NCI-H128 (cell line): ENCODE results near the gene TESK2.
"Not testable (repeated sequence)": the region's sequence is repeated elsewhere in the genome, so short reads cannot be mapped to it uniquely, and the experiment has no call there.

Experiments used
- DNase-seq: peaks from one replicate; lab custom pipeline; 2025; ENCODE audit not compliant: unreplicated experiment; lab: John Stamatoyannopoulos, UW

TESK2 gene

DNA sequence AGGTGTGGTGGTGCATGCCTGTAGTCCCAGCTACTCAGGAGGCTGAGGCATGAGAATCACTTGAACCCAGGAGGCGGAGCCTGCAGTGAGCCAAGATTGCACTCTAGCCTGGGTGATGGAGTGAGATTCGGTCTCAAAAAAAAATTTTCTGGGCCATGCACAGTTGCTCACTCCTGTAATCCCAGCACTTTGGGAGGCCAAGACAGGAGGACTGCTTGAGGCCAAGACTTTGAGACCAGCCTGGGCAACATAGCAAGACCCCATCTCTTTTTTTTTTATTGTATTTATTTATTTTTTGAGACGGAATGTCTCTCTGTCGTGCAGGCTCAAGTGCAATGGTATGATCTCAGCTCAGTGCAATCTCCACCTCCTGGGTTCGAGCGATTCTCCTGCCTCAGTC is 16.8 kb downstream of the TESK2 start:
- not testable (repeated sequence) for DNase-seq

DNA sequence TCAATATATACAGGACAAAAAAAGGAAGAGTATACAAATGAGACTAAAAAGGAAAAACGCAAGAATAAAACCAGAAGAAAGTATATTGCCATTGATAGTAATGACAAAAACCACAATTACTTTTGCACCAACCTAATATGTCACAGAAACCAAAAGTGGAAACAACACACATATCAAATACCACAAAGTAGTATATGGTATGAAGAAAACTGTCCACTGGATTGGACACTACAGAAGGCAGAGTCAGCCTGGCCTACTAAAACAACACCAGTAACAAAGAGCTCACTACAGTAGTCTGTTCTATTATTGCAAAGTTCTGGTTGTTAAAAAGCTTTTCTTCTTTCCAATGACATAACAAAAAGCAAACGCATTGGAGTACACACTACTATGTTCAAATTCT is 17.7 kb downstream of the TESK2 start:
- DNase-seq, result no peak

DNA sequence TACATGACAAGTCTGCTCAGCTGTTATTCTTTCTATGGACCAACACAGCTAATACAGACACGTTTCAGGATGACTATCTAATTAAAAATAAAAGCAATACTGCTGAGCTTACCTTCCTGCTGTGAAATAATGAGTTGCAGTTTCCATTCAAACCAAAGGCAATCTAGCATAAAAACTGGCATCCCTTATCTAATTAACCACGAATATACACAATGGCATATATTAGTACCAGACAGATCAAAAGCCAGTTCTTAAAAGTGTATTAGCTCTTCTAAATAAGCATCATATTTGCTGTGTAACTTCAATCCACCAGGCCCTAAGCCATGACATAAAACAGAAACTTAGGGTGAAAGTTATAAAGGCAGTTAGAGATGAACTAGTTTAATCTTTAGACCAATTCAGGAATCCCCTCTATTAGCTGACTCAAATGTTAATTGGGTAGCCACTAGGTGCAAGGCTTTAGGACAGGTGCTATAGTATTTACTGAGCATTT is 20.6 kb downstream of the TESK2 start:
- DNase-seq, result no peak

DNA sequence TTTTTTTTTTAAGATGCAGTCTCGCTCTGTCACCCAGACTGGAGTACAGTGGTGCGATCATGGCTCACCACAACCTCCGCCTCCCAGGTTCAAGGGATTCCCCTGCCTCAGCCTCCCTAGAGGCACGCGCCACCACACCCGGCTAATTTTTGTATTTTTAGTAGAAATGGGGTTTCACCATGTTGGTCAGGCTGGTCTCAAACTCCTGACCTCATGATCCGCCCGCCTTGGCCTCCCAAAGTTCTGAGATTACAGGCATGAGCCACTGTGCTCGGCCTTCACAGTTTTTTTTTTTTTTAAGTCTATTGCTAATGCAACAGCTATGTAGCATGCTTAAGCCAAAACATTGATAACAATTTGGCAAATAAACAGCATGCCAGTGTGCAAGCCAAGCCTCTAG is 23.6 kb downstream of the TESK2 start:
- DNase-seq, result not testable (repeated sequence)

DNA sequence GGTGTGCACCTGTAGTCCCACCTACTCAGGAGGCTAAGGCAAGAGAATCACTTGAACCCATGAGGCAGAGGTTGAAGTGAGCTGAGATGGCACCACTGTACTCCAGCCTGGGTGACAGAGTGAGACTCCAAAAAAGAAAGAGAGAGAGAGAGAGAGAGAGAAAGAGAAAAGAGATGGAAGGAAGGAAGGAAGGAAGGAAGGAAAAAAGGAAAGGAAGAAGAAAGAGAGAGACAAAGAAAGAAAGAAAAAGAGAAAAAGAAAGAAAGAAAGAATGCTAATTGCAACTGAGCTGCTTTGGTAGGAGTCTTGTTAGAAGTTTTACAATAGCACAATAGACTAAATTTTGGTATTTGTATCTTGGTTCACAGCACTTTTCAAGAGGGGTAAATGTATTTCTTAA is 25.7 kb downstream of the TESK2 start:
- no peak for DNase-seq

DNA sequence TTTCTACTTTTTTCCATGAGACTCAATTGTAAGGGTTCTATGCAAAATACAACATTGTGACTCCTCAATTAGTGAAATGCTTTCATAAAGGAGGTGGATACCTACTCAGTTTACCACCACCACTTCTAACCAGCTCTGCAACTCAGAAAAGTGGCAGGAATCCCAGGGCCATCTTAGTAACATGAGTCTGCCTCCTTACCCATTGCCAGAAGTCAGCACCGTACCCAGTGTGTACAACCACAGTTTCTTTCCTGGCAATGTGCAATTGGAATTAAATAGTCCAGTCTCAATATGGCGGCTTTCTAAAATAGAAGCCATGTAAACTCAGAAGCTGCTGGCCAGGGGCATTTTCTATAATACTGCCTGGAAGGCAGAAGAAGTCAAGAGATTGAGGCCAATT is 32.1 kb downstream of the TESK2 start:
- no peak for DNase-seq

DNA sequence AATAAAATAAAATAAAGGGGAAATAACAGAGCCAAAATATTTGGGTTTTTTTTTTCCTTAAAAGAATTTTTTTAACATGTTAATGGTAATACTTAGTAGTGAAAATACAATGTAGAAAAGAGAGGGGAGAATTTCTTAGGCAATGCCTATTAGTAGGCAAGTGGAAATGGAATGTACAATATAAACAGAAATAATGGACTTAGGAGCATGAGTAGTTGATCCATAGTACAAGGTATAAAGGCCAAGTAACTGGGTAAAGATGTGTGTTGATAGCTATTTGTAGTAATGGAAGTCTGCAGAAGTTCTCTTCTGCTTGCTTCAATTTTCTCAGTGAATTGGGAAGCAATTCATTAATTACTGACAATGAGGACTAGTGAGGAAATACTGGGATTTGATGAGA is 34.4 kb downstream of the TESK2 start:
- DNase-seq, result no peak

DNA sequence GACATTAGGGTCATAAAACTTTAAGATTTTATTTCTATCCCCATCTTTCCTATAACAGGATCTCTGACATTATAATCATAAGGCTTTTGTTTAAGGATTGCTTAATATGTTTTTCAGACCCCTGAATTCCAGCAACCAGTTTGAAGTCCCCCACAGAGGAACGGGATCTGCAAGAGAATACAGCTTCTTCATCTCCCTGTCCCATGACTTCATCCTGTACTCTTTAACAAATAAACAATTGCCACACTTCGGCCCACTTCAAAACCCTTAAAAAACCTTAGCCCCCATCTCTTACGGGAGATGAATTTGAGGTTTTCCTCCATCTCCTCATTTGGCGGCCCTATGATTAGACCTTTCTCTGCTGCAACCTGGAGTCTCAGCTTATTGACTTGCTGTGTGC is 35.8 kb downstream of the TESK2 start:
- DNase-seq, result no peak

DNA sequence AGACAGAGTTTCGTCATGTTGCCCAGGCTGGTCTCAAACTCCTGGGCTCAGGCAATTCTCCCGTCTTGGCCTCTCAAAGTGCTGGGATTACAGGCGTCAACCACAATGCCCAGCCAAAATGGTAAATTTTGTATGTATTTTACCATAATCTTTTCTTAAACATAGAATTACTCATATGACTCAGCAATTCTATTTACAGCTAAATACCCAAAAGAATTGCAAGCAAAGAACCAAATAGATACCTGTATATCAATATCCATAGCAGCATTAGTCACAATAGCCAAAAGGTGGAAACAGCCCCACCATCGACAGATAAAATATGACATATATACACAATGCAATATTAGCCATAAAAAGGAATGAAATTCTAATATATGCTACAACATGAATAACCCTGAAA is 36.5 kb downstream of the TESK2 start:
- DNase-seq, result no peak

DNA sequence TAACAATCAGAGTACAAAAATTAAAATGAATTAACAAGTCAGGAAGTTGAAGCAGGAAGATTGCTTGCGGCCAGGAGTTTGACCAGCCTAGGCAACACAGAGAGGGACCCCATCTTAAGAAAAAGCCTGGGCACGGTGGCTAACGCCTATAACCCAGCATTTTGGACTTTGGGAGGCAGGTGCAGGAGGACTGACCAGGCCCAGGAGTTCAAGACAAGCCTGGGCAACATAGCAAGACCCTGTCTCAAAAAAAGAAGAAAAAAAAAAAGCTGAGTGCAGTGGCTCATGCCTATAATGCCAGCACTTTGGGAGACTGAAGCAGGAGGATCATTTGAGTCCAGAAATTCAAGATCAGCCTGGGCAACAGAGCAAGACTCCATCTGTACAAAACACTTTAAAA is 38.5 kb downstream of the TESK2 start:
- DNase-seq, result no peak

DNA sequence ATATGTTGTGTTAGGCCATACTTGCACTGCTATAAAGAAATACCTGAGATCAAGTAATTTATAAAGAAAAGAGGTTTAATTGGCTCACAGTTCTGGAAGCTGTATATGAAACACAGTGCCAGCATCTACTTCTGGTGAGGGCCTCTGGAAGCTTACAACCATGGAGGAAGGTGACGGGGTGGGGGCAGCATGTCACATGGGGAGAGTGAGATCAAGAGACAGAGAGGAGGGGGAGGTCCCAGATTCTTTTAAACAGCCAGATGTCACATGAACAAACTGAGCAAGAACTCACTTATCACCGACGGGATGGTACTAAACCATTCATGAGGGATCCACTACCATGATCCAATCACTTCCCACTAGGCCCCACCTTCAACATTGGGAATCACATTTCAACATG is 42.6 kb downstream of the TESK2 start:
- no peak for DNase-seq

DNA sequence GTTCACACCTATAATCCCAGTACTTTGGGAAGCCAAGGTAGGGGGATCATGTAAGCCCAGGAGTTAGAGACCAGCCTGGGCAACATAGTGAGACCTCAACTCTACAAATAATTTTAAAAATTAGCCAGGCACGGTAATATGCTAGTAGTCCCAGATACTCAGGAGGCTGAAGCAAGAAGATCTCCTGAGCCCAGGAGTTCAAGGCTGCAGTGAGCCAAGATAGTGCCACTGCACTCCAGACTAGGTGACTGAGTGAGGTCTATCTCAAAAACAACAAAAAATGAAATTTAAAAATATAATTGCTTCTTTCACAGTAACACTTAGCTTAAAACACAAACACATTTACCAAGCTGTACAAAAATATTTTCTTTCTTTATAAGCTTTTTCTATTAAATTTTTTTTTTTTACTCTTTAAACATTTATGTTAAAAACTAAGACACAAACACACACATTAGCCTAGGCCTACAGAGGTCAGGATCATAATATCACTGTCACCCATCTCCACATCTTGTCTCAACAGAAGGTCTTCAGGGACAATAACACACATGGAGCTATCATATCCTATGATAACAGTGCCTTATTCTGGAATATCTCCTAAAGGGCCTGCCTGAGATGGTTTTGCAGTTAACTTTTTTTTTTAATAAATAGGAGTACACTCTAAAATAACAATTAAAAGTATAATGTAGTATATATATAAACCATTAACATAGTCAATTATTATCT is 43.9 kb downstream of the TESK2 start:
- no peak for DNase-seq

DNA sequence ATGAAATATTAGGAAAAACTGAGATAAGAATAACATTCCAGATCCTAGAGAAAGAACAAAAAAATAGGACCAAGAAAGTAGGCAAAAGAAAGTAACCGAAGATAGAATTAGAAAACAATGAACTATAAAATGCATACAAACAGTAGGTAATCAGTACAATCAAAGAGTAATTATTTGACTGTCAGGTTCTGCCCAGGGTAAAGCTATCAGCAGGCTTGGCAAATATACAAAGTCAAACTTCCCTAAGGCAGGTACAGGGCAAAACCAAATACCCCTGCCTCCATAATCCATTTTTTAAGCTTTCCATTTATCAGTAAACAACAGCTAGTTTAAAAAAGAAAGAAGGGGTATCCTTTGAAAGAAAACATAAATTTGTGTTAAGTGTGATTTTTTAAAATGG is 44.4 kb downstream of the TESK2 start:
- DNase-seq, result no peak

DNA sequence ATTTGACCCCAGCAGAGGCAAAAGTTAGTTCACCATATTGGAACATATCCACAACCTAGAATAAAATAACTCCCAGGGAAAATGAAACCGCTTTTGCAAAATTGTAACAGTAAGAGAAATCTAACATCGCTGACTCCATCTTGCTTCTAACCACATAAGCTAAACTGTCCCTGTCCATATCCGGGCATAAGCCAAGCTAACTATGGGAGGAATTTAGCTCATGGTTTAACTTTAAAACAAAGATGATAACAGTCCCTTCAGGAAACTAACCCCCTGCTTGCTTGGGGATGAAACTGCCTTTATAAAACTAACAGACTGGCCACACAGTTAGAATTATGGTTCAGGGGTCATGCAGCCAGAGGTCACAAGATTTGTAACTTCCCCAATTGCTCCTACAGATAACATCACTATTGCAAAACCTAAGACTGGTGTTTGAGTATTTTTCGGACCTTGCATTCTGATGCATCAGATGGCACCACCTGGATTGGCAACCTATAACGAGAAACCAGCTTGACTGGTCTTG is 46.3 kb downstream of the TESK2 start:
- no peak for DNase-seq

DNA sequence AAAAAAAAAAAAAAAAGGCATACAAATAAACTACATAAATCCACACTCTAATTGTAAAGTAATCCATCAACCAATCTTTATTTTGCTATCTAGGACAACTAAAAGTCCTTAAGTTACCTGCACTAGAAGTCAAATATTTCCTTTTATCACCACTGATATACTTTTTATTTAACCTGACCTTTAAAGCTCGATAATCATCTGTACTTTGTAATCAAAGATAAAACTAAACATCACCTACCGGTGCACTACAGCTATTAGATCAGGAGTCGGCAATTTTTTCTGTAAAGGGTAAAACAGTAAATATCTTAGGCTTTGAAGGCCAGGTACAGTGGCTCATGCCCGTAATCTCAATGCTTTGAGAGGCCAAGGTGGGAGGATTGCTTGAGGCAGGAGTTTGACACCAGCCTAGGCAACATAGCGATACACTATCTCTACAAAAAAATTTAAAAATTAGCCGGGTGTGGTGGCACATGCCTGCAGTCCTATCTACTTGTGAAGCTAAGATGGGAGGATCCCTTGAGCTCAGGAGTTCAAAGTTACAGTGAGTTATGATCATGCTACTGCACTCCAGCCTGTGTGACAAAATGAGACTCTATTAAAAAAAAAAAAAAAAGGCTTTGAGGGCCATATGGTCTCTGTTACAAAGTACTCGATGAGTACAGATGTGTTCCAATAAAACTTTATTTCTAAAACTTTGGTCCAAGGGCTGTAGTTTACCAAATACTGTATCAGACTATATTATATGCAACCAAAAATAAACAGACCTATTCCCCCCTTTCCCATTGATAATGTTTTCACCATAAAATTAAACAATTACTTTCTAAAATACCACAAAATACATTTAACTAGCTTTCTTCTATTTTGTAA is 47.1 kb downstream of the TESK2 start:
- no peak for DNase-seq

DNA sequence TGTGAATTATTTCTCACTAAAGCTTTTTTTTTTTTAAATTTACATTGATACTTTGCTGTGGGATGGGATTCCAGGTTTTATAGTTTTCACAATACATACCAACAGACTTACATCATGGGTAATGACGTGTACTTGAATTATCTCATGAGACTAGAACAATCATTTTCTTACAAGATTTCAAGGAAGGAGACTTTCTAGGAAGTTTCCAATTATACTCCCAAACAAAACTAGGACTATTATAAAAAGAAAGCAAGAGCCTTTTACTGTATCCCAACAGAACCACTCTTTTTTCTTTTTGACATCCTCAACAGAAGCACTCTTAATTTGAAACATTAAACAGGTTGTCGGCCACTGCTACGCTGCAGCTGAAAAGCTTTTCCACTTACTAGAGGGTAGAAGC is 48.7 kb downstream of the TESK2 start:
- no peak for DNase-seq

DNA sequence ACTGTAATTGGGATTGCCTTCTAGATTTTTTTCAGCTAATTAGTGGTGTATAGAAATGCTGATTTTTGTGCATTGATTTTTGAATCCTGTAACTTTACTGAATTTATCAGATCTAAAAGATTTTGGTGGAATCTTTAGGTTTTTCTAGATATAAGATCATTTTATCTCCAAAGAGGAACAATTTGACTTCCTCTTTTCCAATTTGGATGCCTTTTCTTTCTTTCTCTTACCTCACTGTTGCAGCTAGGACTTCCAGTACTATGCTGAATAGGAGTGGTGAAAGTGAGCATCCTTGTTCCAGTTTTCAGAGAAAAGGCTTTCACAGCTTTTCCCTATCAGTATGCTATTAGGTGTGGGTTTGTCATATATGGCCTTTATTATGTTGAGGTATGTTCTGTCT is 53.6 kb downstream of the TESK2 start:
- DNase-seq, result no peak

DNA sequence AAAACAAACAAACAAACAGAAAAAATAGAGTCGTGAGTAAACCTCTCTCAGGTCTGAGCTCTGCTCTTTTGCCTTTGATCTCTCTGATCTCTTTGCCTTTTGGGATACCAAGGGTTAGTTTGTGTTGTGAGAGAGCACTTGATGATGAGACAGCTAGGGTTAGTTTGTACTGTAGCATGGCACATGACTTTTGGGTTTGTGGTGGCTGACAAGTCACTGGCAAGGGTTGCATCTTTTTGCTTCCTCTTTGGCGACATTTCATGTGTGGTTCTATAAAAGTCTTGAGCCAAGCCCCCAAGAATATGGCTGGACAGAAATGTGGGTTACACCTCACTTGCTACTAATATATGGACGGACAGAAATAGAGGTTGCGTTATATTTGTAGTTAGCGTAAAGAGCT is 60.5 kb downstream of the TESK2 start:
- DNase-seq, result no peak

DNA sequence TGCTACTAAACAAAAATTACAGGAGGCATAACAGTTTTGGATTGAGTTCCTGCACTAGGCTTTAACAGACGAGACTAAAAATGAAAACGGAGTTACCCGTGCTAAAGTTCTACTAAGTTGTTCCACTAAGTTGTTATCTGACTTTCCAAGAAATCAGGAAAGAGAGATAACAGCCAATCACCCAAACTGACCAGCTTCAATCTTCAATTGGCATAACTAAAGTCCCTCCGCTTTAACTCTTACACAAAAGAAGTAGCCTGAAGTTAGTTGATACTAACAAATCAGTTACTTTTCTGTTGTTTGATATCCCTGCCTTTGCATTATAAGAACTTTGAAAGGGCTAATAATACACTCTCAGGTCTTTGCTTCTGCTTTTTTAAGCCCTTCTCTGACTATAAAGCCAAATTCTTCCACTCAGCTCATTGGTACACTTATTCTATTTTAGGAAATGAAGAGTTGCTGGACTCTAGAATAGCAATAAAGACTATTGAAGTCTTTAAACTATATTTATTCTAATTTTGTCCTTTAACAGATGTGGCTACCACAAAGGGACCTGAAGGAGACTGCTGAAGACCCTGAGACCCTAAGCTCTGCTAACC is 61.3 kb downstream of the TESK2 start:
- no peak for DNase-seq

DNA sequence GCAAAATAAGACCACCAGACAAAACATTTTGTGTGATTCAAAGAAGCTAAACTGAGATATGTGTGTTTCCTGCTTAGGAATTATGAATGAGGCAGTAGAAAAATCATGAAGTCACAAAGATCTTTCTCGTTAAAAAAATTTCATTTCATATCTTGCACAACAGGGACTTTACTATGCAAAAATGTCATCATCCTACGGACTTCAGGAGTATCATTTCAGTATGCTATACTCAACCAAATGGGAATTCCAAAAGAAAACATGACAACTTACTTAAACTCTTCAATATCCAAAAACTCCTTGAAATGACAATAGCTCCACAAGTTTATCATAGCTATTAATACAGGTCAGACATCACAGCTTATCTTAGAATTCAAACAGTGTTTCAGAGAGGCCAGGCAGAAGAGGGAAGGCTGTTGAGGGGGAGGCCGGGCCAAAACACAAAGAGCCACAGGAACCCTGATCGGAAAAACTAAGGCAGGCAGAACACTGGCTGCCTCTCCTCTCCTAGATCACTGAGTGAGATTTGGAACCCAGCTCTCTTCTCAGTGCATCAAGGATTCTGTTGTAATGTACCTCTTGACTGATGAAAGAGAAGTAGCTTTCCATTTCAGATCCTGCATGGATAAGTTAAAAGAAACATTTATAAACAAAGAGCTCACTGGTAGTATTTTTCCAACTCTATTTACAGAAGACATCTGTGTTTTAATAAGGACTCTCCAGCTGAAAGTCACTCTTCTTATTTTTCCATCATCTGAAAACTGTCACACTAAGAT is 66.9 kb downstream of the TESK2 start:
- no peak for DNase-seq

DNA sequence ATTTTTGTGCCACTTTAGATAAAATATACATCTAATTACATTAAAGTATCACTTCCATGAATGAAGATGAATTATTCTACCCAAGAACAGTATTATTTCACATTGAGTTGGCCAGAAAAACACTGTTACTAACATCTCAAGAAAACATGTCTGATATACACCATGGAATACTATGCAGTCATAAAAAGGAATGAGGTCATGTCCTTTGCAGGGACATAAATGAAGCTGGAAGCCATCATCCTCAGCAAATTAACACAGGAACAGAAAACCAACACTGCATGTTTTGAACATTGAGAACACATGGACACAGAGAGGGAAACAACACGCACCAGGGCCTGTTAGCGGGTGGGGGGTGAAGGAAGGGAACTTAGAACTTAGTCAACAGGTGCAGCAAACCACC is 69.0 kb downstream of the TESK2 start:
- no peak for DNase-seq
